K562 (cell line): ENCODE measurements around the gene ANKRD44. TPM values are rescaled to one million over a fixed set of nuclear protein-coding genes. Genes with fewer than 3 reads are reported as not detected.

ENCODE experiments used
- ATAC-seq: fragments of 200-7000 bp; cut with Tn5 transposase; 3 replicates; pipeline ENCODE4 v1.9.1; 2020; ENCODE audit warnings: moderate library complexity
- BruUV-seq: library from RNA; stranded (reverse); fragments of 400-500 nt; replicated peaks from 2 replicates; lab custom pipeline; 2021; lab: Mats Ljungman, UMichigan
- CTCF ChIA-PET: fragments of 300-600 bp; formaldehyde crosslinking; extraction: SDS; loops from one replicate; lab custom pipeline; 2021; ENCODE audit warnings: low intra/inter-chr PET ratio; lab: Yijun Ruan, JAX
- POLR2A ChIA-PET: fragments of 300-600, 350-650 bp; sonication (Branson Sonifier 250); formaldehyde crosslinking; extraction: SDS; loops from one replicate; lab custom pipeline; 2021; ENCODE audit warnings: antibody characterized with exemption, inconsistent platforms; lab: Yijun Ruan, JAX
- DNase-seq, 4 experiments: peaks; one replicate each; pipeline versions ENCODE4 v3.0.0 to v3.0.0-alpha.2; 2011 to 2018; ENCODE audit warnings: low spot score in 3 of 4, mixed read lengths in 3 of 4; ENCODE audit errors: extremely low read depth in 1 of 4
- FAIRE-seq: peaks from 2 replicates; lab custom pipeline; 2011; peaks lifted over from hg19 to GRCh38; lab: Jason Lieb, UNC
- H2AFZ ChIP-seq: 2 replicates; pipeline ENCODE4 v1.6.0; 2011; ENCODE audit warnings: low read depth, low read length, control low read depth, inconsistent platforms
- H3K27ac ChIP-seq: fragments of 200-600 bp; 3 replicates; pipeline ENCODE4 v1.8.0; 2011; ENCODE audit warnings: low read depth, mild to moderate bottlenecking, control low read depth, inconsistent platforms, low read length, moderate library complexity, mixed read lengths; ENCODE audit errors: extremely low read depth
- H3K27me3 ChIP-seq, 2 experiments: fragments of 300-600 bp in 1 of 2; 2 replicates in 1 of 2; 3 replicates in 1 of 2; pipeline versions ENCODE4 v1.6.0 to v1.8.0; 2011; ENCODE audit warnings: inconsistent platforms in 2 of 2, low read length in 2 of 2, mild to moderate bottlenecking in 1 of 2, mixed read lengths in 1 of 2, moderate library complexity in 1 of 2; ENCODE audit not compliant: control insufficient read depth in 2 of 2, insufficient read depth in 2 of 2
- H3K36me3 ChIP-seq: fragments of 300-600 bp; 3 replicates; pipeline ENCODE4 v1.8.0; 2011; ENCODE audit warnings: mild to moderate bottlenecking, low read length, inconsistent platforms; ENCODE audit not compliant: control insufficient read depth, insufficient read depth
- H3K4me1 ChIP-seq, 2 experiments: fragments of 200-600 bp in 1 of 2; replicated peaks in 1 of 2; 2 replicates in 1 of 2; 3 replicates in 1 of 2; pipeline versions ENCODE4 v1.5.1 to v1.8.0; 2011; ENCODE audit warnings: inconsistent platforms in 2 of 2, low read length in 2 of 2, mild to moderate bottlenecking in 1 of 2, mixed read lengths in 1 of 2, moderate library complexity in 1 of 2; ENCODE audit not compliant: control insufficient read depth in 2 of 2, insufficient read depth in 2 of 2
- H3K4me2 ChIP-seq: 2 replicates; pipeline ENCODE4 v1.6.1; 2011; ENCODE audit warnings: low read length, control low read depth, inconsistent platforms, mixed read lengths; ENCODE audit not compliant: insufficient read depth
- H3K4me3 ChIP-seq: fragments of 200-600 bp; sonication (generic), shearing (Covaris generic); 2 replicates; pipeline ENCODE4 v1.5.1; 2016; ENCODE audit warnings: control low read depth, inconsistent platforms
- H3K79me2 ChIP-seq: fragments of 200-600 bp; 3 replicates; pipeline ENCODE4 v1.8.0; 2011; ENCODE audit warnings: low read length, inconsistent platforms; ENCODE audit not compliant: control insufficient read depth, insufficient read depth
- H3K9ac ChIP-seq, 2 experiments: 2 replicates each; pipeline versions ENCODE4 v1.6.0 to v1.6.1; 2011; ENCODE audit warnings: low read depth in 2 of 2, low read length in 2 of 2, control low read depth in 1 of 2, inconsistent platforms in 1 of 2, mild to moderate bottlenecking in 1 of 2, mixed read lengths in 1 of 2; ENCODE audit not compliant: insufficient read depth in 1 of 2
- H3K9me1 ChIP-seq: one replicate; pipeline ENCODE4 v1.6.0; 2011; ENCODE audit warnings: inconsistent platforms, mild to moderate bottlenecking, low read length, moderate library complexity; ENCODE audit not compliant: control insufficient read depth, insufficient read depth
- H3K9me3 ChIP-seq: replicated peaks from 2 replicates; pipeline ENCODE4 v1.5.1; 2011; ENCODE audit warnings: low read depth, low read length, inconsistent platforms; ENCODE audit not compliant: control insufficient read depth, insufficient read depth
- H4K20me1 ChIP-seq: replicated peaks from 2 replicates; pipeline ENCODE4 v1.6.1; 2011; ENCODE audit warnings: low read length, inconsistent platforms, mixed read lengths; ENCODE audit not compliant: control insufficient read depth, insufficient read depth
- ARID1B ChIP-seq: fragments of 450-650 bp; IDR thresholded peaks from 2 replicates; pipeline ENCODE4 v1.6.1; 2016; ENCODE audit warnings: antibody characterized with exemption, mild to moderate bottlenecking, inconsistent platforms
- CBFA2T2 ChIP-seq: fragments of 450-650 bp; conservative IDR thresholded peaks from 2 replicates; pipeline ENCODE4 v1.6.1; 2017; ENCODE audit warnings: mild to moderate bottlenecking
- DDX20 ChIP-seq: fragments of 450-650 bp; IDR thresholded peaks from 2 replicates; pipeline ENCODE4 v1.6.1; 2016; ENCODE audit warnings: missing genetic modification characterization, low read depth, mild to moderate bottlenecking, missing compliant biosample characterization, moderate library complexity
- GABPB2 ChIP-seq: fragments of 250-450 bp; sonication (Bioruptor Pico); conservative IDR thresholded peaks from 2 replicates; pipeline ENCODE4 v1.5.1; 2021; ENCODE audit warnings: mild to moderate bottlenecking
- GTF2A2 ChIP-seq: IDR thresholded peaks from 2 replicates; pipeline ENCODE4 v1.6.1; 2016; ENCODE audit warnings: mild to moderate bottlenecking, missing genetic modification characterization, missing compliant biosample characterization
- HSF4 ChIP-seq: fragments of 250-450 bp; sonication (Bioruptor Pico); IDR thresholded peaks from 2 replicates; pipeline ENCODE4 v2.1.2; 2022; ENCODE audit warnings: mild to moderate bottlenecking, moderate library complexity, borderline replicate concordance
- ILK ChIP-seq: fragments of 450-650 bp; IDR thresholded peaks from 2 replicates; pipeline ENCODE4 v1.6.1; 2016; ENCODE audit warnings: missing genetic modification characterization, low read depth, mild to moderate bottlenecking, missing compliant biosample characterization, moderate library complexity, borderline replicate concordance
- SMAD2 ChIP-seq: fragments of 150-350 bp; IDR thresholded peaks from 2 replicates; pipeline ENCODE4 v1.6.1; 2014; ENCODE audit warnings: low read depth, mild to moderate bottlenecking, low read length
- TEAD2 ChIP-seq: fragments of 450-650 bp; IDR thresholded peaks from 2 replicates; pipeline ENCODE4 v1.6.1; 2016; ENCODE audit warnings: missing genetic modification characterization, control low read depth, missing compliant biosample characterization
- U2AF2 ChIP-seq: fragments of 200-400 bp; formaldehyde crosslinking; optimal IDR thresholded peaks from 2 replicates; pipeline ENCODE3; 2017; ENCODE audit warnings: low read depth, mild to moderate bottlenecking, low read length
- ZNF165 ChIP-seq: fragments of 250-450 bp; sonication (Bioruptor Pico); IDR thresholded peaks from 2 replicates; pipeline ENCODE4 v1.4.0; 2020; ENCODE audit warnings: borderline replicate concordance
- ZNF212 ChIP-seq: fragments of 450-650 bp; formaldehyde crosslinking; IDR thresholded peaks from 2 replicates; pipeline ENCODE4 v1.4.0; 2020; ENCODE audit warnings: mild to moderate bottlenecking
- WGBS: fragments of 100-300 bp; shearing (Covaris generic); methylation state at CpG from one replicate; pipeline ENCODE4 v1.1.6; 2016; ENCODE audit warnings: low coverage, mixed read lengths; ENCODE audit not compliant: insufficient coverage; ENCODE audit errors: missing lambda C conversion rate; 5-methylcytosine and 5-hydroxymethylcytosine counted together
- in situ Hi-C: fragments of 300-500 bp; cut with MboI; formaldehyde crosslinking; loops from 4 replicates; pipeline ENCODE4 v1.15.0; 2018; ENCODE audit warnings: inconsistent platforms, mixed read lengths
- intact Hi-C: fragments of 100-400 bp; cut with micrococcal nuclease; formaldehyde crosslinking; loops from 2 replicates; pipeline ENCODE4 v1.14.2; 2022
- polyA plus RNA-seq, 8 experiments: library from polyadenylated mRNA; depleted of rRNA in 4 of 8; stranded (reverse) in 5 of 8; unstranded in 3 of 8; fragments of >200 nt; fragmentation: Nextera tagmentation in 2 of 8; fragmentation: Illumina TruSeq in 1 of 8; extraction: Ambion mirVana in 2 of 8; extraction: Trizol in 1 of 8; gene quantifications; 2 replicates each; pipeline versions ENCODE4 v1.2.1 to v1.2.3, GENCODE V29; 2011 to 2014; ENCODE audit warnings: inconsistent platforms in 1 of 8, missing spikeins in 1 of 8
- total RNA-seq, 7 experiments: library from RNA; depleted of rRNA in 6 of 7; stranded (reverse); fragments of >200 nt in 6 of 7; fragmentation: Illumina TruSeq in 2 of 7; extraction: Trizol in 2 of 7; gene quantifications; 2 replicates each; pipeline versions ENCODE4 v1.2.1 to v1.2.3, GENCODE V29; 2011 to 2021; ENCODE audit warnings: low replicate concordance in 1 of 7
- TF ChIP-seq, protein P1 (sequence below): fragments of 250-450 bp; sonication (Bioruptor Pico); IDR thresholded peaks from 2 replicates; pipeline ENCODE4 v1.8.0; 2022; ENCODE audit warnings: inconsistent platforms, mild to moderate bottlenecking, moderate library complexity, borderline replicate concordance

ANKRD44 gene
- total and polyA plus RNA-seq, 9 of the 15 experiments (the other 6 are each of a cell fraction or from before 2014, with no cell fraction given), result 0.03 to 0.64 (median 0.07) TPM; not detected in 3

DNA sequence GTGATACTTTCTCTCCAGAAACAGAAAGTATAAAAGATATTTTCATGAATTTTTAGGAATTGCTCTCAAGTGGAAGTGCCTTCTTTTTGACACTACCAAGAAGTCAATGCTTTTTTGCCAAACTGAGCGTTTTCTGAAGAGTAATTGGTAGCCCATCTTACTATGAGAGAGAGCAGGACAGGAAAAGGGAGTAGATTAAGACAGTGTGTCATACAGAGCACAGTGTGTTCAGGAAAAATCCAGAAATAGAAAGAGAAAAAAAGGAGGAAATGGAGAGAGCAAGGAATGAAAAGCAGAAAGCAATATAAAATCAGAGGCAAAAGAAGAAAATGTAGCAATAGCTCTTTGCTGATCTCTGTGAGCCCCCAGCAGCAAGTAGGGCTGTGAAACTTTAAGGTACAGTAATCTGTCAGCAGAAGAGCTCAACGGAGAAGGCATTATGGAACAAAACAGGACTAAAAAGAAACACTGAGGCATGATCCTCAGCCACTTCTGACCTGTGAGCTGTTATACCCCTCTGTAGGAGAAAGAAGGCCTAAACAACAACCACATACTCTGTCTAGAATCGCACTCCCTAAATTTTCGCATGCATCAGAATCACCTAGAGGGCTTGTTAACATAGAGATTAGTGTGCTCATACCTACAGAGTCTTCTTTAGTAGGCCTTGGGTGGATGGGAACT is 369.0 kb downstream of the ANKRD44 start:
- no TSS peak for BruUV-seq
- FAIRE-seq (no peak), DNase-seq (no peak), ATAC-seq (no peak)
- Histone ChIP-seq H4K20me1 (no peaks in the 10 kb centered on the region), H3K4me2 (no peak overlapping the region), H2AFZ (no peak overlapping the region), H3K36me3 (no peaks in the 10 kb centered on the region), H3K9me1 (no peaks in the 10 kb centered on the region), H3K4me1 (no peaks in the 10 kb centered on the region), H3K9ac (no peak overlapping the region), H3K4me3 (no peak overlapping the region), H3K27me3 (no peaks in the 10 kb centered on the region), H3K79me2 (no peaks in the 10 kb centered on the region), H3K27ac (no peak overlapping the region), H3K9me3 (no peaks in the 10 kb centered on the region)
- in situ Hi-C loops, result no loop called here
- TF ChIP-seq ZNF165 (CRISPR knock-in tag) (no peak), U2AF2 (no peak), ZNF212 (no peak), DDX20 (tag) (no peak), GTF2A2 (tag) (no peak), ILK (tag) (no peak), GABPB2 (no peak), HSF4 (CRISPR knock-in tag) (no peak), SMAD2 (no peak), CBFA2T2 (no peak), ARID1B (no peak), TEAD2 (no peak)
- TF ChIP-seq, protein P1, sequence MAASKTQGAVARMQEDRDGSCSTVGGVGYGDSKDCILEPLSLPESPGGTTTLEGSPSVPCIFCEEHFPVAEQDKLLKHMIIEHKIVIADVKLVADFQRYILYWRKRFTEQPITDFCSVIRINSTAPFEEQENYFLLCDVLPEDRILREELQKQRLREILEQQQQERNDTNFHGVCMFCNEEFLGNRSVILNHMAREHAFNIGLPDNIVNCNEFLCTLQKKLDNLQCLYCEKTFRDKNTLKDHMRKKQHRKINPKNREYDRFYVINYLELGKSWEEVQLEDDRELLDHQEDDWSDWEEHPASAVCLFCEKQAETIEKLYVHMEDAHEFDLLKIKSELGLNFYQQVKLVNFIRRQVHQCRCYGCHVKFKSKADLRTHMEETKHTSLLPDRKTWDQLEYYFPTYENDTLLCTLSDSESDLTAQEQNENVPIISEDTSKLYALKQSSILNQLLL (CRISPR knock-in tag), result no peak
- ChIA-PET POLR2A (no interaction called here), CTCF (no interaction called here)
- intact Hi-C loops, result no loop called here
- WGBS, result 0% methylated on average over 4 of the region's 4 CpGs
